ENCODE results near the gene CPT1B.
A peak's percentile ranks its signal among the peaks of the same experiment; 100 is the strongest.

CPT1B gene

DNA sequence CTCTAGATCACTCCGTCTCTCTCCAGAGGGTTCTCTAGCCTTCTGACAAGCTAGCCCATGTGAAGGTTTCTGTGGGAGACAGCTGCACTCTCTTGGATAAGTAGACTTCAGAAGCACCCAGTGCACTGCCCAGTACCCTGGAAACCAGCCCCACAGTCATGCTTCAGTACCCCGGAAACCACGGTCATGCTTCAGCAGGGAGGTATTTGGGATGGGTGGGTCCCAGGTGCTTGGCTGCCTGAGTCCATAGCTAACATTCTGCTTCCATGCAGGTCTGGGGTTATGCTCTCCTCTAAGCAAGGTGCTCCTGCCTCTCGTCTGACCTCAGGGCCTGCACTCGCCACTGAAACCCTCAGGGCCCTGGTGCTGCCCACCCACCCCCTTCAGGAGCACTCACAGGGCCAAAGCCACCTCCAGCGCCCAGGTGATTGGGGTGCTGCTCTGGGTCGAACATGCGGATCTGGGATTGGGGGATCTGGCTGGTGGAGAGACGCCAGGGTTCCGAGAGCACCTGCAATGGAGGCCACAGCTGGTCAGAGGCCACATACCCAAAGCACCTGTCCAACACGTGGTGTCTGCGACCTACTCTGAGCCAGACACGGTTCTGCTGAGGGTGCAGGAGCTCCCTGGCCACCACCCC, 8.2 kb downstream of the CPT1B start:
- no peak for DNase-seq (ENCODE audit: low read depth)

DNA sequence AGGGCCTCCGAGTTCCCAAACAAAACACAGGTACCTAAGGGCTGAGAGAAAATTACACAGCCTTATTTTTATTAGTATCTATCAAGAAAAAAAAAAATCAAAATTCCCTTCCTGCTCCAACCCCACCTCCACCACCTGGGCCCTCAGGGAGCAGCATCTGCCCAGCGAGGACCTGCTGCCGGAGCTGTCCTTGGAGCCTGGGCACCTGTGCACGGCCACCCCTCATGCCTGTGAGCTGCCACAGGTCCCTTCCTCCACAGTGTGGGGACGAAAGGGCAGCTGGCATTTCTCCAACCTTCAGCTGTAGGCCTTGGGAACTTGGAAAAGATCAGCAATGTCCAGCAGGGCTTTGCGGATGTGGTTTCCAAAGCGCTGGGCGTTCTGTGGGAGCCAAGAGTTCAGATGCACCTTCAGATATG, 9.2 kb downstream of the CPT1B start:
- DNase-seq (ENCODE audit: low read depth): no peak

DNA sequence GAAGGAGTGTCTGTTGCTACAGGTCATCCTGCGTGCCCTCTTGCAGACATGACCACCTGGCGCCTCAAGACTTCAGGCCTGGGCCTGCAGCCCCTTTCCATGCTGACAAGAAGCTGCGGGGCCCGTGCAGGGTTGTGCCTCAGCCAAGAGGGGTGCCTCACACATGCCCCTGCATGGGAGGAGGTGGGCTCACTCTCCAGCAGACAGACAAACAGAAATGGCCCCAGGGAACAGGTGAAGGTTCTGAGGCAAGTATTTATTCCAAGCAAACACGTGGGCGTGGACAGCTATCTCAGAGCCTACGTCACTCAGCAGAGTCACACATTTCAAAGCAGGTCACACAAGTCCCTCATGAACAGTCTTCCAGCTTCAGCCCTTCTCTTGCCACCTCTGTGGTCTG, 9.6 kb downstream of the CPT1B start:
- DNase-seq (ENCODE audit: low read depth): no peak

DNA sequence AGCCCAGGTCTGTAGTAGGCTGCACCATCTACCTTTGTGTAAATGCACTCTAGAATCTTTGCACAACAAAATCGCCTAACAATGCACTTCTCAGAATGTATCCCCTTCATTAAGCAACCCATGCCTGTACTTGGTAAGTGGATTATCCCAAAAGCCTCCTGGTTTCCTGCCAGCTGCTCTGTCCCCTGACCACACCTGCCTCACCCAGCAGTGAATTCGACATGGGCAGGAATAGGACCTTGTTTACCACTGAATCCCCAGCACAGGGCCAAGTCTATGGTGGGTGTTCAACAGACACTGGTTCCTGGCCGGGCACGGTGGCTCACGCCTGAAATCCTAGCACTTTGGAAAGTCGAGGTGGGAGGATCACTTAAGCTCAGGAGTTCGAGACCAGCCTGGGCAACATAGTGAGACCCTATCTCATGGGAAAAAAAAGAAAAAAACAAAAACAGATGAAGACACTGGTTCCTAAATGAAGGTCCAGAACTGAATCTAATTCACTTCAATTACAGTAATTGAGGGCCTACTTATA, 10.4 kb downstream of the CPT1B start:
- DNase-seq (ENCODE audit: low read depth): no peak

DNA sequence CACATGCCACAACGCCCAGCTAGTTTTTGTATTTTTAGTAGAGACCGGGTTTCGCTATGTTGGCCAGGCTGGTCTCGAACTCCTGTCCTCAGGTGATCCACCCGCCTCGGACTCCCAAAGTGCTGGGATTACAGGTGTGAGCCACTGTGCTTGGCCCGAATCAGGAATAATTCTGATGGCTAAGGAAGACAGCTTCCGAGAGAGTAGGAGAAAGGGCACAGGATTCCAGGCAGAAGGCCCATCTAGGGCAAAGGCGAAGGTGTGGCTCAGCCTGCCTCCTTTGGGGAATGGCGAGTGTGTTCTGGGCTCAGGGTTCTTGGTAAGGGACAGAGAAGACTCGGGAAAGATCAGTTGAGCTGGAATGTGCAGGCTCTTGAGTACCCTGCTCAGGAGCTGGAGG, 13.9 kb downstream of the CPT1B start:
- DNase-seq (ENCODE audit: low read depth): no peak

DNA sequence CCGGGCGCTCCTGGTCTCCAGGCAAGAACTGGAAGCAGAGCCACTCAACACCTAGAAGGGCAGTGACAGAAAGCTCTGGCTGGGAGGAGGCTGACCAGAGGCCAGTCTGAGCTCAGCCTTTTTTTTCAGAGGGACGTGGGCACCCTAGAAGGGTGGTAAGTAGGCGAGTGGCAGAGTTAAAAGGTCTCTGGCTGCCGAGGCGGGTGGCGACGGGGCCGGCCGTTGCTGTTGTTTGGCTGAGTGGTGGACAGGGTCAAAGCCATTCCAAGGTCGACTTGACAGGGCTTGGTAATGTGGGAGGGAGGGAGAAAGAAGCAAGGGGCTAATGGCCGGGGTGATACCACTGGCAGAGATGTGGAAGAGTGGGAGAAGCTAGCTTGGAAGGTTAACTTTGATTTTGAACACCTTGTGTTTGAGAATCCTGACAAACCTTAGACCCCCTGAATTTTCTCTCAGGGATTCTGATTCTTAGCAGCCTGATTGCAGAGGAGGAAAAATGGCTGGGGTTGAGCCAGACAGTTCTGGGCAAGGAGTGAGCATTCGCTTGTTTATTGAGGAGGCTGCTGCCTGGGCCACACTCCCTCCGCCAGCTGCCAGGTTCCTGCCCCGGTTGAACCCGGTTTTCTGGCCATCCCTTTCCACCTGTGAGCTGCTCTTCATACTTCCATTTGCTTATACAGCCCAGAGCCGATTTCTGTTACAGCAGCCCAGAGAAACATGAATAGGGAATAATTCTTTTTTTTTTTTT, 14.6 kb downstream of the CPT1B start:
- no peak for DNase-seq (ENCODE audit: low read depth)

DNA sequence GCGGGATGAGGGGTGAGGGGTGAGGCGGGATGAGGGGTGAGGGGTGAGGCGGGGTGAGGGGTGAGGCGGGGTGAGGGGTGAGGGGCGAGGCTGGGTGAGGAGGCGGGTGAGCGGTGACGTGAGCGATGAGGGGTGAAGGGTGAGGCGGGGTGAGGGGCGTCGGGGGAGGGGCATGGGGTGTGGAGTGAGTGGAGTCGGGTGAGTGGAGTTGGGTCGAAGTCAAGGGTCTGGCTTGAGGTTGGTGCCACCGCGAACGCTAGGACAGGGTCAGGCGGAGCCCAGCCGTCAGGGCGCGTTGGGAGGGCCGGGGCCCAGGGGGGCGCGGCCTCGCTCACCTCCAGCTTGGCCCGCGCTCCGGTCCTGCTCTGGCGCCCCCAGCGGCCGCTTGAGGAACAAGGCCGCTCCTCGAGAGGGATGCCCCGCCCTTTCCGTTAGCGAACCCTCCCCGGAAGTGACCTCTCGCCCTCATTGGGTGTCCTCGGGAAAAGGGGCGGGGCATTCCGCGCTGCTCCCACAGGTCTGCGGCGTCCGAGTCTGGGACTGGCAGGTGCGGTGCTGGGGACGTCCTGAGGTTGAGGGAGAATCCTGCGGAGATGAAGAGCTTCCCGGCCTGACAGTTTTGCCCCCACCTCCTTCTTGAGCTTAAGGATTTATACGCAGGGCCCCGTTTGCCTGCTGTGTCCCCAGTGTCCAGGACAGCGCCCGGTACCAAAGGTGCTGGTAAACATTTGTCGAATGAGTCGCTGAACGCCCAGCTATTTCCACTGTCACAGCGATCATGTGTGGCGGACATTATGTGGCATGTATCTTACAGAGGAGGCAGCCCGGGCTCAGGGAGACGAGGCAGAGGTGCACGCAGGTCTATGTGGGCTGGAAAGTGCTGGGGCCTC, 15.5 kb downstream of the CPT1B start, which contains the start of gene SYCE3:
Gene SYCE3, minus strand, starts transcription at position 397 of the 890 bp plus-strand sequence. CDS start 6,514 bp downstream, outside the sequence.
- peak; percentile 91 for DNase-seq (ENCODE audit: low read depth)

DNA sequence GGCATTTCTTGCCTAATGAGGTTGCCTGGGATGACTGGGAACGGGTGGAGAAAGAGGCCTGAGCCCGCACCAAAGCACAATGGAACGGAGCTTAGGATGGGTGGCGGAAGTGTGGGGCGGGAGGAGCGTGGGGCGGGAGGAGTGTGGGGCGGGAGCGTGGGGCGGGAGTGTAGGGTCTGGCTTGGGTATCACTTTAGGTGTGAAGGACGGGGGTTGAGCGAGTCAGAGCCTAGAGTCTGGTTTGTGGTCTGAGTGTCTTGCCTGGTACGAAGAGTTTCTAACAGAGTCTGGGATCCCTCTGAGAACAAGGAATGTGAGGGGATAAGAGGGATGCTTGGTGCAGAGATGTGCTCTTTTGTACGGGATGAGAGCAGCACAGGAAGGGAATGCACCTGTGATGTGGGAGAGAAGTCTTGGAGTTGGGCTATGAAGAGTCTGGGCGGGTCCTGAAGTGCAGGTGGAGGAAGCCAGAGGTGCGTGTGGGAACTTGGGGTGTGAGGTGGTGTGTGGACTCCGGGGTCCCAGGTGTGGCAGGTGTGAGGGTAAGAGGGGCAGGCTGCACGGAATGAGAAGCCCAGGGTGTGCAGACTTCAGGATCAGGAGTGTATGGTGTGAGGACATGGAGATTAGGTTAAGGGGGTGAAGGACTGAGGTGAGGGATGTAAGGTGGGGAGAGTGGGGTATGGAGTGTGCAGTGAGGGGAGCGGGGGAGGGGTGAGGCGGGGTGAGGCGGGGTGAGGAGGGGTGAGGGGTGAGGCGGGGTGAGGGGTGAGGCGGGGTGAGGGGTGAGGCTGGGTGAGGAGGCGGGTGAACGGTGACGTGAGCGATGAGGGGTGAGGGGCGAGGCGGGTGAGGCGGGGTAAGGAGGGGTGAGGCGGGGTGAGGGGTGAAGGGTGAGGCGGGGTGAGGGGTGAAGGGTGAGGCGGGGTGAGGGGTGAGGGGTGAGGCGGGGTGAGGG, 16.5 kb downstream of the CPT1B start:
- DNase-seq (ENCODE audit: low read depth): no peak

DNA sequence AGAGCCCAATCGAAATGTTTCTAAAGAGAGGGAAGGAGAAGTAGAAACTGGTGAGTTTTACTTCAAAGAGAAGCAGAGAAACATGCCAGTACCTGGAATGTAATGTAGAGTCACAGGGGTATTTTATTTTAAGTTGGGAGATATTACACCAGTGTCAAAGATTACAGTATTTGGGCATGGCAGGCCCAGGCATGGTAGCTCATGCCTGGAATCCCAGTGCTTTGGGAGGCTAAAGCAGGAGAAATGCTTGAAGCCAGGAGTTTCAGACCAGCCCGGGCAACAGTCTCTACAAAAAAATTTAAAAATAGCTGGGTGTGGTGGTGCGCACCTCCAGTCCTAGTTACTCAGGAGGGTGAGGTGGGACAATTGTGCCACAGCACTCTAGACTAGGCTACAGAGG, 18.2 kb downstream of the CPT1B start:
- no peak for DNase-seq (ENCODE audit: low read depth)

DNA sequence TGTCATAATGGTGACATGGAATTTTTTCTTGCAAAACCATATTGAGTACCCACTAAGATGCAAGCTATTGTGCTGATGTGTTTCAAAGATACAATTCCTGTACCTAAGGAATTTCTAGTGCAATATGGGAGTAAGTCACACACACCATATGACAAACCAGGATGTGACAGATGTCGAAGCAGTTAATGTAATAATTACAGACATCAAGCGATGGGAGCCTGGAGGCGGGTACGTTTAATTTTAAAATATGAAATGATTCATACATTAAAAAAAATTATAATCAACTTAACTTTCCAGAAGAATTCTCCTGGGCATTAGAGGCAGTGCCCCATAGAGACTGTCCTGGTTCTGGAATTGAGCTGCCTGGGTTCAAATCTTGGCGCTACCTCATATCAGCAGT, 21.5 kb downstream of the CPT1B start:
- no peak for DNase-seq (ENCODE audit: low read depth)

DNA sequence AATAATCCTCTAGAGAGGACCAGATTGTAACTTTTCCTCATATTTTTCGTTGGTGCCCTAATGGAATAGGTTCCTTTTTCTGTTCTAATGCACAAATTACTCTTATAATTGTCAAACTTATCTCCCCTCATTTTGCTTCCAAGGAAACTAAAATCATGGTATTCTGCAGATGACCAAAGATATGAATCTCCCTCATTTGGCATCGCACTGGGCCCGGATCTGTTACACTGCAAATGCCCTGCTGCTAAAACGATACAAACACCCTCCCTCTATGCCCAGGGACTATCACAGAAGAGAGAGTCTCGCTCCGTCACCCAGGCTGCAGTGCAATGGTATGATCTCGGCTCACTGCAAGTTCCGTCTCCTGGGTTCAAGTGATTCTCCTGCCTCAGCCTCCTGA, 24.9 kb downstream of the CPT1B start:
- DNase-seq (ENCODE audit: low read depth): no peak

DNA sequence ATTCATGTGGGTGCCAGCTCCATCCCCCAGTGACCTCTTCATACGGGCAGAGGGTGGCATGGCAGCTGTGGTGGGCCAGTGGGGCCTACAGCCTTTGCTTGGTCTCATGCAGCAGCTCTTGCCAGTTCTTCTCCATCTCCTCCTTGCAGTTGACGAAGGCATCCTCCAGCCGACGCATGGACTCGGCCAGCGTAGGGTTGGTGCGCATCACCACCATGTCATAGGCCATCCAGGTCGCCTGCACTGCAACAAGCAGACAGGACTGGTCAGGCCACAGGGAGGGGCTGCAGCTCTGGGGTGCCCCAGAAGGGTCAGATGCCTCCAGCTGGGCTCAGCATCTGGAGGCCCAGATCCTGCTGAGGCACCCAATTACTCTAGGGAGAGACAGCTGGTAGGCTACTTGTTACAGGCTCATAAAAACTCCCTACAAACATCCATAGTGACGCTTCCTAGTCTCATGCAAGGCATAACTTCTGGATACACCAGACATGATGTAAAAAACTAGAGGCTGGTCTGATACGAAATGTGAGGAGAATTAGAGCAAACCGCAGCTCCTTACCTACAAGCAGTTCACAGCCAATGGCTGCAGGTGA, 27.0 kb downstream of the CPT1B start:
- no peak for DNase-seq (ENCODE audit: low read depth)

DNA sequence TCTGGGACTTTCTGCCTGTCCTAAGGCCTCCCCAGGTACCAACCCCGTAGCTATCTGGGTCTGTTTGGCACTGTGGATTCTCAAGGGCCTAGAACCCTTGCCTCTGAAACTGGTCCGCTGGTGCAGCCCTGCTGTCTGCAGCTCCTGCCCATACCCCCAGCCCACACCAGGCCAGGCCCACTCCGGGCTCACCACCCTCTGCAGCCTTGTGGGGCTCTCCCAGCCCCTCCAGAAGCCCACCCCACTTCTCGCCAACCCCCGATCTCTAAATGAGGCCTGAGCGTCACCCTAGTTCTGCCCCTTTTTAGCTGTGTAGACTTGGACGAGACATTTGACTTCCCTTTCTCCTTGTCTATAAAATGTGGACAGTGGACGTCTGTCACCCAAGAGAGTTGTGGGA, 27.8 kb downstream of the CPT1B start:
- no peak for DNase-seq (ENCODE audit: low read depth)

DNA sequence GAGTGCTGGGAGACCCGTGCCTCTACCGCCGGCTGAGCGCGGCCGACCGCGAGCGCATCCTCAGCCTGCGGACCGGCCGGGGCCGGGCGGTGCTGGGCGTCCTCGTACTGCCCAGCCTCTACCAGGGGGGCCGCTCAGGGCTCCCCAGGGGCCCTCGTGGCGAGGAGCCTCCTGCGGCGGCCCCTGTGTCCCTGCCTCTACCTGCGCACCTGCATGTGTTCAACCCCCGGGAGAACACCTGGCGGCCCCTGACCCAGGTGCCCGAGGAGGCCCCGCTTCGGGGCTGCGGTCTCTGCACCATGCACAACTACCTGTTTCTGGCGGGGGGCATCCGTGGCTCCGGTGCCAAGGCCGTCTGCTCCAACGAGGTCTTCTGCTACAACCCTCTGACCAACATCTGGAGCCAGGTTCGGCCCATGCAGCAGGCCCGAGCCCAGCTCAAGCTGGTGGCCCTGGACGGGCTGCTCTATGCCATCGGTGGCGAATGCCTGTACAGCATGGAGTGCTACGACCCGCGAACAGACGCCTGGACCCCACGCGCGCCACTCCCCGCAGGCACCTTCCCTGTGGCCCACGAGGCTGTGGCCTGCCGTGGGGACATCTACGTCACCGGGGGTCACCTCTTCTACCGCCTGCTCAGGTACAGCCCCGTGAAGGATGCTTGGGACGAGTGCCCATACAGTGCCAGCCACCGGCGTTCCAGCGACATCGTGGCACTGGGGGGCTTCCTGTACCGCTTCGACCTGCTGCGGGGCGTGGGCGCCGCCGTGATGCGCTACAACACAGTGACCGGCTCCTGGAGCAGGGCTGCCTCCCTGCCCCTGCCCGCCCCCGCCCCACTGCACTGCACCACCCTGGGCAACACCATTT, 29.1 kb downstream of the CPT1B start:
- no peak for DNase-seq (ENCODE audit: low read depth)

DNA sequence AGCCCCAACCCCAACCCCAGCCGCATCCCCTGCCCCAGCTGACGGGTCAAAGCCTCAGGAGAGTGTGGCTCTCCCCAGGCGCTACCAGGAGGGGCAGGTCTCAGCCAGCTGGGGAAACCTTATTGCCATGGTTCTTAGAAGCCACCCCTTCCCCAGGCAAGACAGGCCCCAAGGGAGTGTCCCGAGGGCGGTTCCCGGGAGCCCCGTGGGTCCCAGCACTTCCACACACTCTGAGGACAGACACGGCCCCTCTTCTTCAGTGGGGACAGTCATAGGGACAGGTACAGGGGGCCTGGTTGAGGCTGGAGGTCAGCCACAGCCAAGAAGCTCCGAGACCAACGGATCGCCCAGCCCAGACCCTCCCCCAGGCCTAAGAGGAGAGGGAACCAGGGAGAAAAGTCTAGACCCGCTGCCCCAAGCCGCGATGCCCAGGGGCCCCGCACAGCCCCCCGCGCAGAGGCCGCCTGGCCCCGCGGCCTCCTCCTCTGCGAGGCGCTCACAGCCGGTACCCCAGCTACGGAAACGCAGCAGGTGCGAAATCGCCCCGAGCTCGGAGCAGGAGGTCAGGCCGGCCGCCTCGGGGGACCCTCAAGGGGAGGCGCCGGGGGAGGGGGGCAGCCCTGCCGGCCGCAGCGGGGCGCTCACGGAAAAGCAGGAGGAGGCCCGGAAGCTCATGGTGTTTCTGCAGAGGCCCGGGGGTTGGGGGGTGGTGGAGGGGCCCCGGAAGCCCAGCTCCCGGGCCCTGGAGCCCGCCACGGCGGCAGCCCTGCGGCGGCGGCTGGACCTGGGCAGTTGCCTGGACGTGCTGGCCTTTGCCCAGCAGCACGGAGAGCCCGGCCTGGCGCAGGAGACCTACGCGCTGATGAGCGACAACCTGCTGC, 29.9 kb downstream of the CPT1B start:
- peak; percentile 48 for DNase-seq (ENCODE audit: low read depth)

DNA sequence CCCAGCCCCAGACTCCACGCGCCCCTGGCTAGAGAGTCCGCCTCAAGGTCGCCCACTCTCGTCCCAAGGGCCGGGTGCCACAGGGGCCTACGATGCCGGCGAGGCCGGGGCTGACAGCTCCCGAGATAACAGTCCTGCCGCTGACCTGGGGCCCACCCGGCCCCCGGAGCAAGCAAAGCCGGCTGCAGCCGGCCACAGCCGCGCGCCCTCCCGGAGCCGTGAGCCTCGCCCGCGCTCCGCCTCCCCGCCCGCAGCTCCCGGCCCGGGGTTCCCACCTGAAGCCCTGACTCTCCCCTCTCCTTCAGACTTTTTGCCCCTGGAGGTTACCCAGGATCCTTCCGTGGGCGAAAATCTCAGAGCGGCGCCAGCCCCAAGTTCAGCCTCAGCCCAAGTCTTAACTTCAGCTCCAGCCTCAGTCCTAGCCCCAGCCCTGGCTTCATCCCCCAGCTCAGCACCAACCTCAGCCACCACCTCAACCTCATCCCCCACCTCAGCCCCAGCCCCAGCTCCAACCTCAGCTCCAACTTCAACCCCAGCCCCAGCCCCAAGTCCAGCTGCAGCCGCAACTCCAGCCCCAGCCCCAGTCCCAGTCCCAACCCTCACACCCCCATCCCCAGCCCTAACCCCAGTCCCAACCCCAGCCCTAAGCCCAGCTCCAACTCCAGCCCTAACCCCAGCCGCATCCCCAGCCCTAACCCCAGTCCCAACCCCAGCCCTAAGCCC, 30.8 kb downstream of the CPT1B start:
- no peak for DNase-seq (ENCODE audit: low read depth)

DNA sequence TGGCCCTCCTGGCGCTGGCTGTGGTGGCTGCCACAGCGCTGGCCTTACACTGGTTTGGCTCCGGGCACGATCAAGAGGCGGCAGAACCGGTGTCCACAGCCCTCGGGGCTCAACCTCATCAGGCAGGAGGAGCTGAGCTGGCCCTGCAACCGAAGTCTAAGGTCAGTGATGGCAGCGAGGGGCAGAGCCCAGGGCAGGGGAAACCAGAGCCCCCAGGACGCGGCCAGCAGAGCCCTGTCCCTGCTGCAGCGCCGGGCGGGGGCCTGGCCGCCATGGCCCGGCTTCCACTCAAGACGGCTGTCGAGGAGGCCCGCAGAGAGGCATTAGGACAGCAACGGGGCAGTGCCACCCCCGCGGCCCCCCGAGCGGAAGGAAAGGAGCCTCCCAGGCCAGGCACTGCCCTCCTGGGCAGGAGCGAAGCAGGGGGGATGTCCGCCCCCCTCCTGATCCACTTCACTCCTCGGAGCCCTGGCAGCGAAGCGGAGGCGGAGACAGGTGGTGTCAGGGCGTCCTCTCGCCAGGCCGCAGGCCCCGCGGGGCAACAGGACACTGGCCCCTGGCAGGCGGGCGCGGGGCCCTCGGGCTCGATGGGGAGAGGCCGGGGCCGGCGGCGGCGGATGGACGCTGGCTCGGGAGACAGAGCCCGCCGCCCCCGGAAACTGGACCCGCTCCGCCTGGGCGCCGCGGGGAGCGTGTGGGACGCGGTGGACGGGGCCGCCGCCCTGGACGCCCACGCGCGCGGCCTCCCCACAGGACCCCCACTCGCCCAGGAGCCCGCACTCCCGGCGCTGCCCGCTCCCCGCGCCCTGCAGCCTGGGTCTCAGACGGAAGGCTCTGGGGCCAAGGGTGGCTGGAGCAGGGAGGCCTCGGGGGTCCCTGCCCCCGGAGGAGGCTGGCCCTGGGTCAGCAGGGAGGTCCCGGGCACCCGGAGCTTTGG, 31.6 kb downstream of the CPT1B start:
- DNase-seq (ENCODE audit: low read depth): no peak

All from T-helper 22 cell (primary cell).